NAMALWA (cell line): ENCODE results near the gene SDF4.

ENCODE experiments used
- DNase-seq: peaks from one replicate; pipeline ENCODE4 v3.0.0-alpha.2; 2015; ENCODE audit warnings: low spot score

The SDF4 gene

DNA sequence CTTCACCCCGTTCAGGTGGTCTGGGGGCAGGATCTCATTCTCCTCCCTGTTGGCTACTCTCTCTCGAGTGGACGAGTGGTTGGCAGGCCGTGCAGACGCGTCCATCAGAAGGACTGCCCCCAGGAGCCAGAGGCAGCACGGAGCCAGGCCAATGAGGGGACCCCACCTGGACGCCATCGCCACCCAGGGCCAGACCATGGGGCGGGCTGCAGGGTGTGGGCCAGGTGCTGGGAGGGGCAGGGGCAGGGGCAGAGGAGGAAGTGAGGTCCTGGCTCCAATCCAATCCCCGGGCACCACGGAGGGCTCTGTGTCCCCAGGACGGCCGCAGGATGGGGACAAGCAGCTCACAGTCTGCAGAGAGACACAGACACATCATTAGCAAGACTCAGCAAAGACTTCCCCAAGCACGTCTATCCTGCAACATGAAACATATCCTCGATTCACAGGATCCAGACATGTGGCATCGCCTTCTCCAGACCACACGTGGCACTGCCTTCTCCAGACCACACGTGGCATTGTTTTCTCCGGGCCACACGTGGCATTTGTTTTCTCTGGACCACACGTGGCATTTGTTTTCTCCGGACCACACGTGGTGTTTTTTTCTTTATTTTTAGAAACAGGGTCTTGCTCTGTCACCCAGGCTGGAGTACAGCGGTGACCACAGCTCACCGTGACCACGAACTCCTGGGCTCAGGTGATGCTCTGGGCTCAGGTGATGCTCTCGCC, 3.0 kb downstream of the SDF4 start:
- DNase-seq = no peak

DNA sequence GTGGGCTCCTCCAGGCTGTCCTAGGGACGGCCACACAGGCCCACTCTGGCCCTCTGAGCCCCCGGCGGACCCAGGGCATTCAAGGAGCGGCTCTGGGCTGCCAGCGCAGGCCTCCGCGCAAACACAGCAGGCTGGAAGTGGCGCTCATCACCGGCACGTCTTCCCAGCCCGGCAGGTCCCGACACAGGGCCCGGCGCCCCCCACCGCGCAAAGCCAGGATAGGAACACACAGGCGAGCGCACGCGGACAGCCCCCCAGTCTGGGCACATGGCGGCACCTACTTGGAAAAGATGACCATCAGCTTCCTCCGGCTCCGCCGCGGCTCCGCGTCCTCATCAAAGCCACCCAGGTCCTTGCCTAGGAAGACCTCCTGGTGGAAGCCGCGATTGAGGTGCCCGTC, 3.6 kb downstream of the SDF4 start:
- DNase-seq = no peak

GRCh38 chr1:1227386-1227785, 4.4 kb downstream of the SDF4 start:
- DNase-seq = no peak

GRCh38 chr1:1226566-1227362, 5.0 kb downstream of the SDF4 start:
- DNase-seq = no peak

DNA sequence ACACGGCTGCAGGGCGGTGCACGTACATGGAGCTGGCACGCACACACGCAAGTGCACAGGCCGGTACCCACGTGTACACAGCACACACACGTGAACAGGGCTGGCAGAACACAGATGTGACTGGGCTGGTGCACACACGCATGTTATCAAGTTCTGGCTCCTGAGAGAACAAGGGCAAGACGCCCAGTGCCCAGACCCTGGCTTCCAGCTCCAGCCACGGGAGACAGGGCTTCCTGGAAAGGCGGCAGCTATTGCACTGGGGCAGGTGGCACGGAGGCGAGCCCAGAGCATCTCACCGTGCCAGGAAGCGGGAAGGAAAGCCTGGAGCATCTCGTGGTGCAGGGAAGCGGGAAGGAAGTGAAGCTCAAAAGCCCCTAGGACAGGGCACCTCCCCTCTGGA, 5.9 kb downstream of the SDF4 start:
- DNase-seq = no peak

- no peak for DNase-seq
Observed at GRCh38 chr1:1225238-1225845, 6.5 kb downstream of the SDF4 start.

DNA sequence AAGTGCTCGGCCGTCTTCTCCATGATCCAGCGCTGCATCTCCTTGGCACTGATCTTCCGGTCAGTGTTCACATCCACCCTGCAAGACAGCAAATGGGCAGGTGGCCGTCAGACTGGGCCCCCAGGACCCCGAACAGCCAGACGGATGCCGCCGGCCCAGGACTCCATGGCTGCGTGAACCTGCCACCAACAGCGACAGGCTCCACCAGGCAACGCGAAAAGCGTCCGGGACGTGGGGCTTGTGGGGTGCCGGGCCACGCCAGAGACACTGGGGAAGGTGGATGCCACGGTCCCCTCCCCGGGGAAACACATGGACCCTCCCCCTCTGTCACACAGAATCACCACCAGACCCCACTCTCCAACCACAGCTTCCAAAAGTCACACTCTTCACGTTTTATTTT, 7.9 kb downstream of the SDF4 start:
- DNase-seq = no peak

DNA sequence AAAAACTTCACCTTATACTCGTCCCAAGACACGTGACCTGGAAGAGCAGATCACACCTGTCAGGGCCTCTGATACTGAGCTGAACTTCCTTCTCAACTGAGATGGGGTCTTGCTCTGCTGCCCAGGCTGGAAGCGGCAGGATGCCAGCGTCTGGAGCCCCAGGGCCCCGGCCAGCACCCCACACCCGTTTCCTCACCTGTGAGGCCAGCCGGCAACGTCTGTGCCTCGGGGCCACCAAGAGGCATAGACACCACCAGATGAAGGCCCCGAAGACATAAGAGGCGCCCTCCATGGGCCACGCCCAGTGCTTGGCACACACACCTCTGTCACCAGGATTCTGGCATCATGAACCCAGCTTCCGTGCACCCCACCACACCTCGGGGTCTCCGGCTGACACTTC, 8.5 kb downstream of the SDF4 start:
- DNase-seq = no peak

DNA sequence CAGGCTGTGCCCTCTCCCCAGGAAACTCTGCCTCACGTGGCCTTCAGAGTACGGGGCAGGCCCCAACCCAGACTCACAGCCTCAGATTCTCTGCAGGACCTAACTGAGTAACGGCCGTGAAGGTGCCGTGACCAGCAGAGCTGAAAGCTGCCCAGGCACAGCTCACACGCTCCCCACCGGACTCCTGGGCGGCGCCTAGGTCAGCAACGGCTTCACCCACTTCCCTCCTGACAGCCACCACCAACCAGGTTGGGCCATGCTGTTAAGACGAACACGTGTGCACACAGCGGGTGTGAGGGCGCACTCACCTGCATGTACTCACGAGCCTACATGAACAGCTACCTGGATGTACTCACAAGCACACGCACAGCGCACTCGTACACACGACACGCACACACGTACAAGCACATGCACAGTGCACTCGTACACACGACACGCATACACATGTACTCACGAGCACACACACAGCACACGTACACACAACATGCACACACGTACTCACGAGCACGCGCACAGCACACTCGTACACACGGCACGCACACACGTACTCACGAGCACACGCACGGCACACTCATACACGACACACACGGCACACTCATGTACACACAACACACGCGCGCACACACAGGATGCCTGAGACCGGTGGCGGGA, 9.1 kb downstream of the SDF4 start:
- no peak for DNase-seq

- DNase-seq = no peak
Observed at GRCh38 chr1:1221887-1222574, 9.8 kb downstream of the SDF4 start.

DNA sequence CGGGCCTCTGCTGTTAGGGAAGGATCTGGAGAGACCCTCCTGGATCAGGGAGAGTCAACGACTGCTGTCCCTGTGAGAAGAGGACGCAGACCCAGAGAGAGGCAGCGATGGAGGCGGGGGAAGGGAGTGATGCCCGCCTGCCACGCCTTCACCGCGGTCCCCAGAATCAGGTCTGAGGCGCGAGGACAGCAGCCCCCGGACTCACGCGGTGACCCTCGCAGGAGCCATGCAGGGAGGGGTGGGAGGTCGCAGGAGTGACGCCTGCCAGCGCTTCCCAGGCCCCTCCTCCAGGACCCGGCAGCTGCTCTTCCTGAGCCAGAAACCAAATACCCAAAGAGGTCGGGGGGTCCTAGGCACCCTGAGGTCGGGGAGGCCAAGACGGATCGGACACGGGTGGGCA, 11.6 kb downstream of the SDF4 start:
- DNase-seq = no peak

DNA sequence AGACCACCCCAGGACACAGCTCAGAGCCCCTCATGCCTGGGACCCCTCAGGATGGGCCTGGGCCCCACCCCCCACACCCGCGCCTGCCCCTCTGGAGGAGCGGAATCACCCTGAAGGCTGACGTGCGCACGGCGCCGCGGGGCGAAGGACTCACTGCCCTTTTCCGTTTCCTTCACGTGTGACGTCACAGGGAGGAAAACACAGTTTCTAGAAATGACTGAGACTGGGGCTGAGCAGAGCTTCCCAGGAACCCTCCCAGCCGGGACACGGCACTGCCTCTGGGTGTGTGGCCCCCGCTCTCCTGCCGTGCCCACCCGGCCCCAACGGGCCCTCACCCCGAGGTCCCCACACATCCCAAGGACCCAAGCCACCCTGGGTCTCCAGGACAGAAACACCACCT, 12.5 kb downstream of the SDF4 start:
- no peak for DNase-seq

DNA sequence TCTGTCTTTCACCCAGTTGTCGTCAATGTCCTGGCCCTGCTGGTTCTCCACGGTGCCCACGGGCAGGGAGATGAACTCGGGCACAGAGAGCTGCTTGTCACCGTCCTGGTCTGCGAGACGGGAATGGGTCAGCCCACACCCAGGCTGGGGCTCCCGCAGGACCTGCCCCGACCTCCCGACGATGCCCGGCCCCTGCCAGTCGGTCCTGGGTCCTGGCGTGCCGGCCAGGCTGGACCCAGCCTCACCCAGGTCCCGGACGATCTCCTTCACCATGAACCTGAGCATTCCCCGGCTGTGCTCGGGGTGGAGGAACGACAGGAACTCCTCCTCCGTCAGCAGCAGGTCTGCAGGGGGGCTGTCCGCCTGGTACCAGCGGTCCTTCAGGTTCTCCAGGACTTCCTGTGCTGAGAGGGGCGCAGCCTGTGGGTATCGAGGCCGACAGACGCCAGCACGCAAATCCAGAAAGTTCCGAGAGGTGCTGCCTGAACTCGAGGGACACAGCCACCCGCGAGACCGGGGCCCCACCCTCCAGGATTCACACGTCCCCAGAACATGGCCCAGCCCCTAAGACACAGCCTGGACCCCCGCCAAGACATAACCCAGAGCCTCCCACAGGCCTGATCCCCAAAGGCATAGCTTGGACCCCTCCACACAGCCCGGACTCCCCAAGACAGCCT, 13.1 kb downstream of the SDF4 start:
- DNase-seq = no peak

GRCh38 chr1:1217621-1218523, 13.9 kb downstream of the SDF4 start:
- no peak for DNase-seq

DNA sequence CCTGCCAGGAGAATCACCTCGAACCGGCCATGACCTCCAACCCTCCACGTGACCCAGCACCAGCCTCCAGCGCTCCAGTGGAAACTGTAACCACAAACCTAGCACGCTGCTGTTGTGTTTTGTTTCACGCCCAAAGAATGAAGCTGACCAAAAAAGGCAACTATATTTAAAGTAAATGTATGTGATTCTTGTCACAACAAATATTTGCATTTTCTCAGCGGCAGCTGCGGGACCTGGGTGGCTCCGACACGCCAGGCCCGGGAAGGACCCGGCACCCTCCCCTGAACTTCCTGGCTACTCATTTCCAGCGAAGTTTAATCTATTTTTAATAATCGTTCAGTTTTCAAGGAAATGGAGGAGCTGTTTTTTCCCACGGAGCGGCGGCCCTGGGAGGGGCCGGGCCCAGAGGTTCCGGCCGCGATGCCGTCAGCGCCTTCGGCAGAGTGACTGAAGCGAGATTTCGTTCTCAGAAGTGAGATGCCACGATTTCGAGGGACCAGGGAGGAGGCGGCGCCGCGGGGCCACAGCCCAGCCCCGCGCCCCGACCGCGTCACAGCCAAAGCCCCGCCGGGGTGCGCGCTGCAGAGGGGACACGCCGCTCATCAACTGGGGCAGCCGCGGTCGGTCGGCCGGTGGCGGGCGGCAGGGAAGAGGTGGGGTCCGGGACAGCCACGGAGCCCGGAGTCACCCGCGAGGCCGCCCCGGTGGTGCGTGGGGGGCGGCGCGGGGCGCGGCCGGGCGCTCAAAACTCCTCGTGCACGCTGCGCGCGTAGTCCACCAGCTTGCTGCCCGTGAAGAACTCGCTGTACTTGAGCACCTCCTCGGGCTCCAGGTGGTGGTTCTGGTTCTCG, 14.8 kb downstream of the SDF4 start:
- DNase-seq = no peak

DNA sequence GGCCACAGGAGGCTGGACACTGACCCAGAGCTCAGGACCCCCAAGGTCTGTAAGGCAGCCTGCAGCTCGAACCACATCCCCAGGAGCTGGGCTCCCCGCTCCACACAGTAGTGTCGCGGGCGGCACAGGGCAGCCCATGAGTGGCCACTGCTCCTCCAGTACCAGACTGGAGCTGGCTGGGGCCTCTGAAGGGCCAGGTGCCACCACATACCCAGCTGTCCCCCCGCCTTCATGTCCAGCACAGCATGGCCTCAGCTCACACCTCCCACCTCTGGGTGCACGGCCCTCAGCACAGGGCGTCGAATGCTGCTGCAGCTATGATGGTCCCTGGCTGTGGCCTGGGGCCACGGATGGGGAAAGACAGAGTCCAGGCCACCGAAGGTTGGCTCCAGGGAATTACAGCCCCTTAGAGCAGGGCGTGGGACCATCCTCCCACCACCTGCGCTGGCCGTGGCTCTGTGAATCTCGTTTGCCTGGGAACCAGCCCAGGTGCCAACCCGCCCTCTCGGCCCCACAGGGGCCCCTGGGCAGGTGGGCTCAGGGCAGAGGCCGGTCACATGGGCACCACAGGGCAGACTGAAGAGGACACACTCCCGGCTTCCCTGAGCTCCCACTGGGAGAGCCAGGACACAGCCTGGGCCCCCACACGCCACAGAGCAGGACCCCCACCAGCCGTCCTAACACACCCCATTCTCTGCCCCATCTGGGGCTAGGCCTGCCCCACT, 15.8 kb downstream of the SDF4 start:
- DNase-seq = no peak

- DNase-seq = no peak
Observed at GRCh38 chr1:1215080-1215676, 16.6 kb downstream of the SDF4 start.
